Omental fat pad (tissue), 4 donors: Measurements from ENCODE around the gene SCYGR8. TPM values are rescaled to one million over a fixed set of nuclear protein-coding genes. Genes with fewer than 3 reads are reported as not detected.
"Not testable (repeated sequence)": the region's sequence is repeated elsewhere in the genome, so short reads cannot be mapped to it uniquely, and the experiment has no call there.

Source experiments
- ATAC-seq: fragments of 150-250 bp; one replicate; pipeline ENCODE4 v1.9.1; 2016; ENCODE audit warnings: mild to moderate bottlenecking, moderate library complexity; ENCODE audit not compliant: low FRiP score
- DNase-seq: peaks from one replicate; pipeline ENCODE4 v3.0.0-alpha.2; 2019; ENCODE audit warnings: low spot score
- total RNA-seq, 4 donors: library from RNA; depleted of rRNA; stranded (reverse); fragments of >200 nt; gene quantifications; one replicate each; pipeline ENCODE4 v1.1.0, GENCODE V29; 2016
- TF ChIP-seq, protein P1 (sequence below), 3 donors: fragments of 450-650 bp; IDR thresholded peaks; one replicate each; pipeline ENCODE4 v1.5.1; 2016 to 2017; ENCODE audit warnings: antibody characterized with exemption in 3 of 3, mild to moderate bottlenecking in 3 of 3, moderate library complexity in 2 of 3

SCYGR8 gene
- total RNA-seq, 4 donors from 2014 or later, result not detected

DNA sequence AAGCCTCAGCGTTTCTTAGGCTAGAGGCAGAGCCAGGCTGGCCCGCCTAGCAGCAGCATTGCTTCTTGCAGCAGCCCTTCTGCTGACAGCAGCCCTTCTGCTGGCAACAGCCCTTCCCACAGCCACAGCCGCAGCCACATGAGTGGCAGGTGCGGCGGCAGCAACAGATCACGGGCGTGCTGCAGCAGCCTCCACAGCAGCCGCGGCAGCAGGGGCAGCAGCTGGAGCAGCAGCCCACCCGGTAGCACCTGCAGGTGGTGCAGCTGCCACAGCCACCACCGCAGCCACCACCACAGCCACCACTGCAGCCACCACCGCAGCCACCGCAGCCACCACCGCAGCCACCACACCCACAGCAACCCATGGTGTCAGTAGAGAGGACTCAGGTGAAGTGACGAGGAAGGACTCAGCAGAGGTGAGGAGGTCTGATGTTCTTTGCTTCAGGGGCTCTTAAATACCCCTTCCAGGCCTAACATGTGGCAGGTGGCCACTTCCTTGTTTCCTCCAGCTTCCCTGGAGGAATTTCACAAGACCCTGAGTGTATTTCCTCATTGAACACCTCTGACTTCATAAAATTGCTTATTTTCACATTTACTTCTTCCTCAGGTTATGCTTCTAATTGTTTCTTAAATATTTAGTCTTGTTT lies 21.2 kb upstream of the SCYGR8 start, which contains the start of gene SCYGR6:
Gene SCYGR6, minus strand, starts transcription at position 364 of the 646 bp plus-strand sequence. Its CDS starts 0 bp downstream, at position 364.
- ATAC-seq (no peak), DNase-seq (no peak)
- TF ChIP-seq, protein P1, sequence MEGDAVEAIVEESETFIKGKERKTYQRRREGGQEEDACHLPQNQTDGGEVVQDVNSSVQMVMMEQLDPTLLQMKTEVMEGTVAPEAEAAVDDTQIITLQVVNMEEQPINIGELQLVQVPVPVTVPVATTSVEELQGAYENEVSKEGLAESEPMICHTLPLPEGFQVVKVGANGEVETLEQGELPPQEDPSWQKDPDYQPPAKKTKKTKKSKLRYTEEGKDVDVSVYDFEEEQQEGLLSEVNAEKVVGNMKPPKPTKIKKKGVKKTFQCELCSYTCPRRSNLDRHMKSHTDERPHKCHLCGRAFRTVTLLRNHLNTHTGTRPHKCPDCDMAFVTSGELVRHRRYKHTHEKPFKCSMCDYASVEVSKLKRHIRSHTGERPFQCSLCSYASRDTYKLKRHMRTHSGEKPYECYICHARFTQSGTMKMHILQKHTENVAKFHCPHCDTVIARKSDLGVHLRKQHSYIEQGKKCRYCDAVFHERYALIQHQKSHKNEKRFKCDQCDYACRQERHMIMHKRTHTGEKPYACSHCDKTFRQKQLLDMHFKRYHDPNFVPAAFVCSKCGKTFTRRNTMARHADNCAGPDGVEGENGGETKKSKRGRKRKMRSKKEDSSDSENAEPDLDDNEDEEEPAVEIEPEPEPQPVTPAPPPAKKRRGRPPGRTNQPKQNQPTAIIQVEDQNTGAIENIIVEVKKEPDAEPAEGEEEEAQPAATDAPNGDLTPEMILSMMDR (IDR thresholded peaks at IDR 0.05), result no peak

DNA sequence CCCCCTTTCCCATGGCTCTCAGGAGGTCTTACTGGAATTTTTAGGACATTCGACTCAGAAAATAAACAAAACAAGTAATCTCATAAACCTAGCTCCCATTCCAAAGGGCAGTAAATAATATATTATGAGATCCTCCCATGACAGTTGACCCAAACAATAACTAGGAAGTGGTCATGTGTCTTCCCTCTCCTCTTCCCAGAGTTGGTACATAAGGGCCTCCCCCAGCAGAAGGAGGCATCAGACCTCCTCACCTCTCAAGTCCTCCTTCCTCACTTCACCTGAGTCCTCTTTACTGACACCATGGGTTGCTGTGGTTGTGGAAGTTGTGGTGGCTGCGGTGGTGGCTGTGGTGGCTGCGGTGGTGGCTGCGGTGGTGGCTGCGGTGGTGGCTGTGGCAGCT lies 17.7 kb upstream of the SCYGR8 start, which contains the start of gene SCYGR7:
Gene SCYGR7, plus strand, starts transcription at position 301 of the 400 bp plus-strand sequence. Its CDS starts 0 bp downstream, at position 301.
- DNase-seq (no peak), ATAC-seq (no peak)
- TF ChIP-seq, protein P1 (IDR thresholded peaks at IDR 0.05), result no peak

DNA sequence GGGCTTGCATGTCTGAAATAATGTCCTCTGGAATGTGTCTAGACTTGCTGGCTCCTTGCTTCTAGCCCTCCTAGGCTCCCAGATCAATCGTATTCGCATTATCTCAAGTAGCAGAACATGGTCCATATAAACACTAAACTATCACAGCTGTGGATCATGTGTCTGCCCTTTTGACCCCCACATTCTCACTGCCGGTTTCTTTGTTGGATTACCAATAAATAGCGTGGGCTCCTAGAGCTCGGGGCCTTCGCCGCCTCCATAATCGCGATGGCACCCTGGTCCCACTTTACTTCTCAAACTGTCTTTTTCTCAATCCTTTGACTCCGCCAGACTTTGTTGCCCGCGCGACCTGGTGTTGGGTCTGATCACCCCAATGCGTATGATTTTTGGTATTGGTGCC lies 6.3 kb upstream of the SCYGR8 start:
- TF ChIP-seq, protein P1 (IDR thresholded peaks at IDR 0.05), result no peak
- DNase-seq (no peak), ATAC-seq (no peak)

DNA sequence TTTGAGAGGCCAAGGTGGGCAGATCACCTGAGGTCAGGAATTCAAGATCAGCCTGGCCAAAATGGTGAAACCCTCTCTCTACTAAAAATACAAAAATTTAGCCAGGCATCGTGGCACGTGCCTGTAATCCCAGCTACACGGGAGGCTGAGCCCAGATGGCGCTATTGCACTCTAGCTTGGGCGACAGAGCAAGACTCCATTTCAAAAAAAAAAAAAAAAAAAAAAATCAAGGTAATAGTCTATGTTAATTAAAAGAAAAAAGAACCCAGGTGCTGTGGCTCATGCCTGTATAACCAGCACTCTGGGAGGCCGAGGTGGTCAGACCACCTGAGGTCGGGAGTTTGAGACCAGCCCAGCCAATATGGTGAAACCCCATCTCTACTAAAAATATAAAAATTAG lies 5.0 kb upstream of the SCYGR8 start:
- ATAC-seq, DNase-seq: not testable (repeated sequence)

DNA sequence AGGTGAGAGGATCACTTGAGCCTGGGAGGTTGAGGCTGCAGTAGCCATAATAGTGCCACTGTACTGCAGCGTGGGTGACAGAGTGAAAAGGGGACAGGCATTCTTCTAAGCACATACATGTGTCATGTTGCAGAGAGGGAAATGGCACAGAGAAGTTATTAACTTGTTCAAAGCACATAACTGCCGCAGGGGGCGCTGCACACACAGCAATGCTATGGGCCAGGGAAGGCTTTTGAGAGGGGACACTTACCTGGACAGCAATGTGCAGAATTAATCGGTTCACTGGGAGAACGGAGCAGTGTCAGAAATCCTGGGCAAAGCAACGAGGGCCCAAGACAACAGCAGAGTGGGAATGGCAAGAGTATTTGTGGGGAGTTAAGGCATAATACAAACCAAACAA lies 2.4 kb downstream of the SCYGR8 start:
- TF ChIP-seq, protein P1 (IDR thresholded peaks at IDR 0.05), result no peak

DNA sequence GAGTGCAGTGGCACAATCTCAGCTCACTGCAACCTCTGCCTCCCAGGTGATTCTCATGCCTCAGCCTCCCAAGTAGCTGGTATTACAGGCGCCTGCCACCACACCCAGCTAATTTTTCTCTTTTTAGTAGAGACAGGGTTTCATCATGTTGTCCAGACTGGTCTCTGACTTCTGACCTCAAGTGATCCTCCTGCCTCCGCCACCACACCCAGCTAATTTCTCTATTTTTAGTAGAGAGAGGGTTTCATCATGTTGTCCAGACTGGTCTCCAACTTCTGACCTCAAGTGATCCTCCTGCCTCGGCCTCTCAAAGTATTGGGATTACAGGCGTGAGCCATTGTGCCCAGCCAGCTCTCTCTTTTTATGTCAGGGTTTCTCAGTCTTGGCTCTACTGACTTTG lies 10.6 kb downstream of the SCYGR8 start:
- ATAC-seq, DNase-seq: not testable (repeated sequence)

More for the DNA sequence above, 2.4 kb downstream of the SCYGR8 start:
- no peak for ATAC-seq
- no peak for DNase-seq

DNA sequence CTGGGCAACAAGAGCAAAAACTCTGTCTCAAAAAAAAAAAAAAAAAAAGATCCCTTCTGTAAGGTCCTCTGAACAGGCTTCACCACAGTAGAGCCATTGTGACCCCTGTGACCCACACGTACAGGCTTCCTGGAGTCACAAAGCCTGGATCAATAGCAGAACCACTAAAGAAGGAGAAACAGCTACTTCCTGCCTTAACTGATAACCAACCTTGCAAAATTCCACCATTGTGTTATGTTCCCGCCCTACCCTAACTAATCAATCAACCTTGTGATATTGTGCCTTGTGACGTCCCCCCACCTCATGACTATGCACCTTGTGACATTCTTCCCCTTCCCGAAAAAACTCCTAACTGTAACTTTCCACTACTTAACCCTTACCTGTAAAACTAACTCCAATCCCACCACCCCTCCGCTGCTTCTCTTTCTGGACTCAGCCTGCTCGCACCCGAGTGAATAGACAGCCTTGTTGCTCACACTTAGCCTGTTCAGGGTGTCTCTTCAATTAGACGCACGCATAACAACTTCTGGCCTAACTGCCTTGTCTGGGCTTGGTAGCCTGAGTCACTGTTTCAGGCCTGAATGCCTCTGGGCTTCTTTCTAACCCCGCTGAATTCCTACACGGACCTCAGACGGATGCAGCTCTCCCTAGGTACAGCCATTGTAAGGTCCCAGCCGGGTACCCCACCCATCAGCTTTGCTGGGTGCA lies 13.9 kb downstream of the SCYGR8 start:
- TF ChIP-seq, protein P1 (IDR thresholded peaks at IDR 0.05), result no peak
- DNase-seq (no peak), ATAC-seq (peak; percentile 6)
